ENCODE measurements around the gene PCDHB3.
"Not testable (repeated sequence)": the region's sequence is repeated elsewhere in the genome, so short reads cannot be mapped to it uniquely, and the experiment has no call there.

PCDHB3 gene

GRCh38 chr5:141137346-141137745 lies 37.1 kb downstream of the PCDHB3 start:
- DNase-seq: not testable (repeated sequence)

- peak; percentile 30 for DNase-seq
These were observed 49.5 kb downstream of the PCDHB3 start, which contains the start of gene PCDHB6 for GRCh38 chr5:141149812-141150211. Gene PCDHB6, plus strand, starts transcription at chr5:141150057. Its CDS starts 201 bp downstream, at chr5:141150258.

GRCh38 chr5:141150224-141150992 lies 50.1 kb downstream of the PCDHB3 start:
- DNase-seq: no peak

- no peak for DNase-seq
These were observed 50.7 kb downstream of the PCDHB3 start for GRCh38 chr5:141150993-141151325.

- not testable (repeated sequence) for DNase-seq
These were observed 51.4 kb downstream of the PCDHB3 start for GRCh38 chr5:141151632-141152031.

GRCh38 chr5:141152096-141152495 lies 51.8 kb downstream of the PCDHB3 start:
- not testable (repeated sequence) for DNase-seq

All from EL (cell line).